Adrenal gland (tissue), 5 donors: ENCODE measurements around the gene PRSS56.

Experiments used
- POLR2A ChIP-seq, 2 donors: fragments of 450-650 bp; IDR thresholded peaks; one replicate each; pipeline ENCODE4 v1.6.1; 2017; ENCODE audit warnings: antibody characterized with exemption in 2 of 2, mild to moderate bottlenecking in 2 of 2, moderate library complexity in 1 of 2
- TF ChIP-seq, protein P1 (sequence below), 6 experiments: fragments of 450-650 bp in 4 of 6; fragments of 200-600 bp in 2 of 6; sonication (generic) in 1 of 6; IDR thresholded peaks; 1 replicate in 5 of 6; 2 replicates in 1 of 6; pipeline versions ENCODE4 v1.5.1 to v1.8.0; 2016 to 2021; ENCODE audit warnings: antibody characterized with exemption in 6 of 6, mild to moderate bottlenecking in 2 of 6, moderate library complexity in 1 of 6
- donor health status: DM: no; HTN: no; CAD: no.

GRCh38 chr2:232556426-232556825 lies 36.2 kb downstream of the PRSS56 start:
- TF ChIP-seq, protein P1, sequence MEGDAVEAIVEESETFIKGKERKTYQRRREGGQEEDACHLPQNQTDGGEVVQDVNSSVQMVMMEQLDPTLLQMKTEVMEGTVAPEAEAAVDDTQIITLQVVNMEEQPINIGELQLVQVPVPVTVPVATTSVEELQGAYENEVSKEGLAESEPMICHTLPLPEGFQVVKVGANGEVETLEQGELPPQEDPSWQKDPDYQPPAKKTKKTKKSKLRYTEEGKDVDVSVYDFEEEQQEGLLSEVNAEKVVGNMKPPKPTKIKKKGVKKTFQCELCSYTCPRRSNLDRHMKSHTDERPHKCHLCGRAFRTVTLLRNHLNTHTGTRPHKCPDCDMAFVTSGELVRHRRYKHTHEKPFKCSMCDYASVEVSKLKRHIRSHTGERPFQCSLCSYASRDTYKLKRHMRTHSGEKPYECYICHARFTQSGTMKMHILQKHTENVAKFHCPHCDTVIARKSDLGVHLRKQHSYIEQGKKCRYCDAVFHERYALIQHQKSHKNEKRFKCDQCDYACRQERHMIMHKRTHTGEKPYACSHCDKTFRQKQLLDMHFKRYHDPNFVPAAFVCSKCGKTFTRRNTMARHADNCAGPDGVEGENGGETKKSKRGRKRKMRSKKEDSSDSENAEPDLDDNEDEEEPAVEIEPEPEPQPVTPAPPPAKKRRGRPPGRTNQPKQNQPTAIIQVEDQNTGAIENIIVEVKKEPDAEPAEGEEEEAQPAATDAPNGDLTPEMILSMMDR (IDR thresholded peaks at IDR 0.05), result no peak
- no peak for TF ChIP-seq POLR2A (IDR thresholded peaks at IDR 0.05)
